GM19468 (cell line): ENCODE data around the gene TBC1D5.
A peak's percentile ranks its signal among the peaks of the same experiment; 100 is the strongest.

Experiments used
- ATAC-seq: cut with Tn5 transposase; IDR thresholded peaks from one replicate; pipeline ENCODE4 v1.9.1; 2021; ENCODE audit warnings: mild to moderate bottlenecking, moderate library complexity, moderate number of reproducible peaks; ENCODE audit not compliant: unreplicated experiment; ENCODE audit errors: extremely low read depth

Gene TBC1D5

DNA sequence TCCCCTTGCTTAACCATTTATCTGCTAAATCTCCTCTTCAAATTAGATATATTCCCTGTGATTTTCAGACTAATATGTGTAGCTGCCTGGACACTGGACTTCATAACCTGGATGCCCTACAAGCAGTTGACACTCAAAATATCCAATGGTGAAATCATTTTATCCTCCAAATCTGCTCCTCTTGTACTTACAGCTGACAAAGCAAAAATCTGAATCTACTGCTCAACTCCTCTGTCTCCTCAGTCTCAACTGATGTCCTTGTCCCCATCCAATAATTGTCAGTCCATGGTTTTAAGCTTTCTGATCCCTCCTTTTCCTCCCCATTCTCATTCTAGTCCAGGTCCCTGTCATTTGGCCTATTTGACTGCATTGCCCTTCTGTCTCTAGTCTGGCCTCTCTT lies 411.8 kb downstream of the TBC1D5 start:
- ATAC-seq, result no peak

DNA sequence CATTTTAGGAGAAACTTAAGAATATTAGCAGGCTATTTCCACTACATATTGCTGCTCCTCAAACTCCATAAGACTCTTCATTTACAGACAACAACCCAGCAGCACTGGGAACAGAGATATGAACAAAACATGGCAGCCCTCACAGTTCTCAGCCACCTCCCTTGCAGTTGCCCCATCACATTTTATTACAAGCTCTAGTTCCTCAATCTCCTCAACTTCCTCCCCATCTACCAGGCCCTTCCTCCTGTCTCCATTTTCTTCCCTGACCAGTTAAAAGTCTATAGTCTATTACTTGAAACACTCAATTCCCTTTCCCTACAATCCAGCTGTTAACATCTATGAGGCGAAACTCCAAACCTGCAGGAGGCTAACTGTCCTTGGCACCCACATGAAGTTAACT lies 412.5 kb downstream of the TBC1D5 start:
- ATAC-seq, result no peak

DNA sequence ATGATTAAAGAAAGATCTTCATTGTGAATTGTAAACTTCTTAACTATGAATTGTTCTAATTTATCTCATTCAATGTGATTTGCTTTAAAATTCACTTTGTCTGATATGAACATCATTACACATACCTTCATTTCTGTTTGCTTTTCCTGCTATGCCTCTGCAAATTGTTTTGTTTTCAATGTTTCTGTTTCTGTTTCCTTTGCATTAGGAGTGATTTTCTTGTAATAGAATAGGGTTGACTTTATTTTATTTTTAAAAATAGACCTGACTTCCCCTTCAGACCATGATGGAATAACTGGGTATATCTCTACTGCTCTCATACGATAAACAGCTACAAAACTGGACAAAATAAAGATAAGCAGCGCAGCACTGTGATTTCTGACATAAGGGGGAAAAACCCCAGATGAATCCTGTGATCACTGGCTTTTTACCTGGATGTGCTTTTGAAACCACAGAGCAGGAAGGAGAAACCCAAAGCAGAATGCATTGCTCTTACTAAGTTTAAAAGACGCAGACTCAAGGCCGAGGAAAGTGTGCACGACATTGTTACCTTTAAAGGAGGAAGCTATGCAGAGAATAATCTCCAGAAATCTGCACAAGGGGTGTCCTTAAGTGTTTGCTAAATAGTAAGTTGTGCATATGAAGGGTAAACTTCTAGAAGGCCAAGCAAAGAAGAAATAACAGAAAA lies 420.2 kb downstream of the TBC1D5 start:
- peak; percentile 34 for ATAC-seq

DNA sequence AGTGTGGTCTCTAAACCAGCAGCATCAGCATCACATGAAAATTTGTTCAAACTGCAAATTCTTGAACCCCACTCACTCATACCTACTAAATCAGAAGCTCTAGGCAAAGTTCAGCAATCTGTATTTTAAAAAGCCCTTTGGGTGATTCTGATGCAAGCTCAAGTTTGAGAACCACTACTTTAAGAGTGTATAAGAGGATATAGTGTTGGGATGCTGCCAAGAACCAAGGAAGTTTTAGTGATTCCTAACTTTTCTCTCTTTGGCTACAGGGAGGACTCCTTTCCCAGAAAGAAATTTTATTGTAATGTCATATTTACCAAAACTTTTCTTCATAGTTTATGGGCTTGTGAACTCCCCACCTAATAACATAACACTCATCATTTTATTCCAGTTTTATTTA lies 422.2 kb downstream of the TBC1D5 start:
- ATAC-seq, result no peak

DNA sequence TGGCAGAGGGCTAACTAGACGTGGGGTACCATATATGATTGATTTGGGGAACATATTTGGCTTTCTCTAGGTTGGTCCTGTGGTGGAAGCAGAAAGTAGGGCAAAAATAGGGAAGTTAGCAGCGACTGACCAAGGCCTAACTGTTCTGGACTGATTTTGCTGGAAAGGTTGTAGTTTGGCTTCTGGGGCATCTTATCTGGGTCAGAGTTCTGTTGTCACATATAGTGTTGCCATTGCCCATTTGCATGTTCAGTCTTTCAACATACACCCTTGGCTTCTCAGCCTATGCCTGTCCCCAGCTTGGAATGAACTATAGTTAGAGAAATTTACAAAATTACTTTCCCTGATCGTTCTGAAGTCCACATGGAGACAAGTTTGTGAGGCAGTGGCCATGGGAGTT lies 426.5 kb downstream of the TBC1D5 start:
- ATAC-seq, result no peak

DNA sequence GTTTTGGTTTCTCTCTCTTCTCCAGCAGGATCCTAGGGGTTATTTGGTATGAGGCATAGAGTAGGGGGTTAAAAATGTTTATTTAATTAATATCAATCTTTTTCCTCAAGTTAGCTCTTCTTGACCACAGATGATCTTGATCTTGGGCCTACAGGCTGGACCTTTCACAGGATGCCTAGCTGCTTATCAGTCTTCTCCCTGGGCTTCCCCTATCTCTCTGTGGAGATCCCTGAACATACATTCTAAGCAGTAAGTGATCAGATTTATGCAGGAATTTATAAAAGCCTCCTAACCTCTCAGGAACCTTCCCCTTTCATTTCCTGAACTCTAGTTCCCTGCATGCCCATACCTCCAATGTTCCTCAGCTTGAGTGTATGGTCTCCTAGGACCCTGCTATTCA lies 428.3 kb downstream of the TBC1D5 start:
- ATAC-seq, result no peak

DNA sequence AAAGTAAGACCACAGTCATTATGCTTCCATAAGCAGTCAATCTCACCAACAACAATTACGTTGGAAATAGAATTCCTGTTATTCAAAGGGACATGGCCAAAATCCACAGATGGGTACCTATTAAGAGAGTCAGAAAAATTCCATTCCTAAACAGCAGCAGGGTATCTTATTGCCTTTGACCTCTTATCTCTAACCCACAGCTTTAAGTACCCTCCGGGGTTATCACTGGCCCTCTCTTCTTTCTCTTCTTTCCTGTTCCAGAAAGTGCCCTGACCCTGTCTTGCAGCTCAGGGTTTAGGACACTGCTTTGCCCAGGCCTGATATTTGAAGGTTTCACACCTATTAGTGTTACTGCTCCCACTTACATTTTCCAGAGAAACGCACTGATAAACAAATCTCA lies 428.7 kb downstream of the TBC1D5 start:
- ATAC-seq, result no peak

DNA sequence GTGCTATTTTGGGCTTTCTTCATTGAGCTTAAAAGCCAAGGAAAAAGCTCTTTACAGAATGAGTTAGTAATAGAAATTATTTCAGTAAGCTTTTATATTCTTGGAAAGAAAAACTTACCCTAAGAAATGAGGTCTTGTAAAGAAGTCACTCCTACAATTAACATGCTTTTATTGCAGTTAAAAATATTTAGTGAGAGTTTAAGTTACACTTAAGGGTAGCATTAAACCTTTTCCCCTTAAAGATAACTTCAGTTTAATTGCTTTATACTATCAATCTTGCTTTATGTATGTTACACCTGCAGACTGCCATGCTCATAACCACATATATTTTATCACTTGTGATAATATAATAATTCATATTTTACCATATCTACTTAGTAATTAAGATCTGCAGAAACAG lies 431.4 kb downstream of the TBC1D5 start:
- no peak for ATAC-seq

DNA sequence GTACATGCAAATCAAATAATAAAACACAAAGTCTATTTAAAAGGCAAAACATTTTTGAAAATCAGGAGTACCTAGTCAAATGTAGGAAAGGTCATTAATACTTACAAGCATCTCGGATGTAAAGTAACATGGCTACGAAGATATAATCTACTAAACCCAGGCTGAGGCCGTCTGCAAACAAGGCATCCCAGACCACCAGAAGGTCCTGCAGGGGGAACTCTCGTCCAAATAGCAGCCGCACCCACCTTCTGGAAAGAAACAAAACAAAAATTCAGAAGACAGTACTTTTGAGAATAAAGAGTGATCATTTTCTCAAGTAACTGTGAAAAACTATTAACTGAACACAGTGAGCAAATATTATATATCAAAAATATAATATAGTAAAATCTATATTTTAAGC lies 434.5 kb downstream of the TBC1D5 start:
- ATAC-seq, result no peak

DNA sequence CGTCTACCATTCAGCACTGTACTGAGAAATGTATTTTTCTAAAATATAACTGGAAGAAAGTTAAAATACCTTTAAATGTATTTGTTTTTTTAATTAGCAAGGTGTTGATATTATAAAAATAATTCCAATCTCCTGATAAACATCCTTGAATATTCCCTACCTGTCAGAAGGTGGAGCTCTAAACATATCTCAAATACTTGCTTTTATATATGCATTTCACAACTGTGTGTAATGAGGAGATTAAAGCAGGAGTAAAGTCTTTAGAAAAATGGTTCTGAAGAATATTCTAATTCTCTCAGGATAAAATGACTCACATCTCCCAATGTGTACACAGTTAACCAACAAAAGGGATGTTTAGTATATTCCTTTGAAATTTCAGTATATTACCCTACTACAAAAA lies 434.9 kb downstream of the TBC1D5 start:
- ATAC-seq, result no peak

DNA sequence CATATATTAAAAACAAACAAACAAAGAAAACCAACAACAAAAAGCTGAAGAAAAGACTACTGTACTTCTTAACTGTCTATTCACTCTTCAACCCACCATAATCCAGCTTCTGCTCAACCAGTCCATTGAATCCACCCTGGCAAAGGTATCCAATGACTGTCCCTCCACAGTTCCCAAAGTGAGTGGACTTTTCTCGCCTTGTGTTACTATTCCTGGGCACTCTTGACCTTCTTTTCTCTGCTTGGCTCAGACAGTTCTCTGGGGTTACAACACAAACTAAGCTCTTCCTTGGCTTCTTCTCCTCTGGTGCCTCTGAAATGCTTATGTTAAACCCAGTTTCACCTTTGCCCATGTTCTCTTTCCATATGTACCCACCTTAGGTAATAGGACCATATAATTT lies 437.5 kb downstream of the TBC1D5 start:
- no peak for ATAC-seq

DNA sequence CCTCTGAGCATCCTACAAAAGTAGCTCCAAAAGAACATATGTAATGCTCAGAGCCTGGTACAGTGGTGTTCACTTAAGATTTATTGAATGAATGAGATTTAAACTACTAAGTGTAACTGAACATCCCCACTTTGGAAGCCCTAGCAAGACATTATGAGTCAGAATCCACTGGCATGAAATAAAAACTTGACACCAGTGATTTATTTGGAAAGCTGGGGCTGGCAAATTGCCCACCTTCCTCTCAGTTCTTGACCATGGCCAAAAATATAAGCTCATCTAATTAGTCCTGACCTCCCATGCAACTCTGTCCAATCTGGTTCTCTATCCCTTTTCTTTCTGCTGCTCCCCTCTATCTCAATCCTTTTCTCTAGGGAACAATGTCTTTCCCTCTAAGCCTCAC lies 439.7 kb downstream of the TBC1D5 start:
- ATAC-seq, result no peak

DNA sequence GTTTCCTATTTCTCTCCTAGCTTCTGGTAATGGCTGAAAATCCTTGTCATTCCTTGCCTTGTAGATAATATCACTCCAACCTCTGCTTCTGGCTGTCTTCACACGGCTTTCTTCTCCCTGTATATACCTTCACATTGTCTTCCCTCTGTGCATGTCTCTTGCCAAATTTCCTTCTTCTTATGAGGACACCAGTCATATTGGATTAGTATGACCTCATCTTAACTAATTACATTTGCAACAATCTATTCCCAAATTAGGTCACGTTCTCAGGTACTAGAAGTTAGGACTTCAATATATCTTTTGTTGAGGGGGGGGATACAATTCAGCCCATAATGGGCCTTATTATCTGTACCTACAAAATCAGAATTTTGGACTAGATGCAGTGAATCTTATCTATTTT lies 440.3 kb downstream of the TBC1D5 start:
- ATAC-seq, result no peak

DNA sequence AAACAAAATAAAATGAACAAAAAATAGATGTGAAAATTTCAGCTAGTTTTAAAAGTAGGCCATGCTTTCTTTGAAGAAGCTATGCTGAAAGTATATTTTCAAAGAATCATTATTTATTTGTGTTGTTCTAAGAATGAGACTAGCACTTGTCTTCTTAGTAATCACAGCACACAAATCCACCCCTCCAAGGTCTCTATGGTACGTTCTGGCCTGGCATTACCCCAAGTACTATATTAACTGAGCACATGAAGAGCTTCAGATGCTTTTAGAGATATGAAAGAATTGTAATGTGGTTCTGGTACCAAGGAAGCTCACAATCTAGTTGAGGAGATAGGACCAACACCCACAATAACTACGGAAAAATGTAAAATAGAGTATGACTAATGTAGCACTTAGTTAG lies 441.2 kb downstream of the TBC1D5 start:
- no peak for ATAC-seq

DNA sequence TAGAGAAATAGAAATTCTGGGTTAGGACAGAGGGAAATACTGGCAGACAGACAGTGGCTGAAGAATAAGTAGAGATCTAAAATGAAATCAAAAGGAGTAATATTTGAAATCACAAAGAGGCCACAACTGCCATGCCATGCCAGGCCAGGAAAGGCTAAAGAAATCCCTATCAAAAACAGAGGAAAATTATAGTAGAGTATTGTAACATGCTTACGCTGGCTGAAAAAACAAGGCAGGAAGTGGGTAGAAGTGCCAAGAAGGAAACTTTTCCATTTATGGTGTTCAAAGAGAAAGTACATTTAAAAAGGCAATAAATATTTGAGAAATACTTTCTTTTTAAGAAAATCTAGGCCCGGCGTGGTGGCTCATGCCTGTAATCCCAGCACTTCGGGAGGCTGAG lies 442.0 kb downstream of the TBC1D5 start:
- ATAC-seq, result no peak

DNA sequence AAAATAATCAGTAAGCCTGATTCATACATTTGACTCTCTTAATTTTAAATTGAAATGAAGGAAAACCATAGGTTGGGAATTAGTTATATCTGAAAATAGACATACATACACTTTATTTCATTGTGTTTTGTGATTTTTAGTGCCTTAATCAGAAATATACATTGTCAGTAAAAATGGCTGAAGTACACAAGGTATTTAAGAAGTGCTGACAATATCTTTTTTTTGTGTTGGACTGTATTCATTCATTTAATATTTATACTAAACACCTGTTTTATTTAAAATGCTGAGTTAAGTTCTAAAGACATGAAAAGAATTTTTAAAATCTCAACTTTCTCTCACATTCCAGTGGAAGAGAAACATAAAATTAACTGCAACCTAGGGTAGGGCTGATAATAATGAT lies 444.4 kb downstream of the TBC1D5 start:
- no peak for ATAC-seq

DNA sequence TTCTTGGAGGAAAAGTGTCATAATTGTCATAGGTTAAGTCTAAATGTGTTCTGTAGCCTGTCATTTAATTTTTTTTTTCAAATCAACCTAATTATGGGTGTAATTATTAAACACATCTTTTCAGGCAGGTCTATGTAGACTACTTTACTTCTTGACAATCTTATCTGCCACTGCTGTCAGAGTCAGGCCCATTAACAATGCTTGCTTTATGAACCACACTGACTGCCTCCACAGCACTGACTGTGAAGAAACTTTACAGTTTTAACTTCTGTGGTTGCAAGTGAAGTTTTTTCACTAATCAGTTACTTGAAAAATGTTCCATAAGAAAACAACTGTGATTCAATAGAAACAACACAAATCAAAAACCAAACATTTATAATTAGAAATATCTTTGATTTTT lies 449.9 kb downstream of the TBC1D5 start:
- ATAC-seq, result no peak

DNA sequence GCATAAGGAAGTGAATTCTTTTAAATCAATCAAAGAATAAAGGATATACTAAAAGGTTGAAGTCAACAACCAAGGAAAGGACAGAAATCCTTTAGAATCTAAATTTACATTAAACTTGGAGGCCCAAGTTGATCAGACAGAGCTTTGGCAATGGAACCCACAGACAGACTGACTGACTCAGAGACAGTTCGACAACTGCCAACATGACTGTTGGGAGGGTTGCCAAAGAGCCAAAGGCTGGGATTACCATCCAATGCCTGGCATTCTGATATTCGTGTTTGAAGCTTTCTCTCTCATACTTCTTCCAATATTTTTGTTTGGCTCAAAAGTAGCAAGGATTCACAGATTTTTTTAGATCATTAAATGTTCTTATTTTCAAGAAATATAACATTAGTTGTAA lies 451.5 kb downstream of the TBC1D5 start:
- ATAC-seq, result no peak

DNA sequence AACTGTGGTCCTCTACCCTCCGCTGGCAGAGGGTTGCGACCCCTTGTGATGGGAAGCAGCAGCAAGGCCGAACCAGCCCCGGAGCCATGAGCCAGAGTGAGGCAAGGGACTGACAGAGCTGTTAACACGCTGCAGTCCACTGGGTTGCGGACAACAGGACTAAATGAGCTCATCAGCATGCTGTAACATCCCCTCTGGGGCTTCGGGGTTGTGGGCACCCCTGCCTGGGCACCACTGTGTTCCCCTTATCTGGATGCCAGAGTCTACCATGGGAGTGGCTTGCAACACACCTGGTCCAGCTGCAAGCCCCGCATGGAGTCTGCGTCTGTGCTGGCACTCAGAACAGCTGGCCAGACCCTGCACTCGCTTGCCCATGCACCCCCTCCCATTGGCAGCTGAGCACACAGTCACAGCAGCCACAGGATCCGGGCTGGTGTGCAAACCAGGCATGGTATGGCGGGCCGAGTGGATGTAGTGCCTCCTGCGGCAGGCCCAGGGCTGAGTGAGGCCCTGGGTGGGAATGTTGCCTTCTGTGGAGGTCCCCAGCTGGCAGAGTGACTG lies 453.5 kb downstream of the TBC1D5 start:
- ATAC-seq, result no peak

DNA sequence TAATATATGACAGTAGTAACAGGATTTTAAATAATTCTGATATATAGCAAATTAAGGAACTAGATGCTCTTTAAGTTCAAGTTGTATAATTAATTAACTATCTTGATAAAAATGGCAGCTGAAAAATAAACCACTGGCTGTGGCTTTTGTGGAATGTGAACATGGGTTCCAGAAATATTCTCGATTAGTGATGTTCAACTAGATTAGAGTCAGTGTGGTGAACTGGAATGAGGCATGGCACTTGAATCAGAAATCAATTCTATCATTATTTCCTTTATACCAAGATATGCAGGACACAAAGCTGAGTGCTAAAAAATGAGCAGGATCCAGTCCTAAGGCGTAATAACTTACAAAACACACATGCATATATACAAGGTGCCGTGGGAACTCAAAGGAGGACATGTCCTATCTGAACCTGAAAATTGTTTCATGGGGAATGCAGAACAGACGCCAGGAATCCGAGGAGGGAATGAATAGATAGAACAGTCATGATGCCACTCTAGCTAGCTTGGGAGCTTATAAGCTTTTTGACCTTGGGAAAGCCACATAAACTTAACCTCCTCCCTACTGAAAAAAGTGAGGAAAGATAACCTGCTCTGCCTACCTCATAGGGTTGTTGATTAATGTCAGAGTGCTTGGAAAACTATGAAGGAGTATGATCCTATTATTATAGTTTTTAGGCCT lies 455.3 kb downstream of the TBC1D5 start:
- ATAC-seq, result no peak

DNA sequence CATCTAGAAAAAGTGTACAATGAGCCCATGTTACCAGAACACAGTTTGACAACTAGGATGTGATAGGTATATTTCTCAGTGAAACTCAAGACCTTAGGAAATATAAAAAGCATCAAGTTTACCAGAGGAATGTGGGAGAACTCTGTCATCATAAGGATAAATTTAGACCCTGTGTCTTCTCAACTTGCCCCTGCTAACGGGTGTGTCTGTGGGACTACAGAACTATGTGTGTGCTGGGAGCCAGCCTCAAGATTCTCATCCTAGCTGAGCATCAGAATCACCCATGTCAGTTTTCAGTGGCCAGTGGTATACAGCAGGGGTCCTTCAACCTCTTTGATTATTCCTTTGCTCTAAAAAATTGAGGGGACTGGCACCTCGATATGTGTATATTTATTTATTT lies 464.4 kb downstream of the TBC1D5 start:
- no peak for ATAC-seq

DNA sequence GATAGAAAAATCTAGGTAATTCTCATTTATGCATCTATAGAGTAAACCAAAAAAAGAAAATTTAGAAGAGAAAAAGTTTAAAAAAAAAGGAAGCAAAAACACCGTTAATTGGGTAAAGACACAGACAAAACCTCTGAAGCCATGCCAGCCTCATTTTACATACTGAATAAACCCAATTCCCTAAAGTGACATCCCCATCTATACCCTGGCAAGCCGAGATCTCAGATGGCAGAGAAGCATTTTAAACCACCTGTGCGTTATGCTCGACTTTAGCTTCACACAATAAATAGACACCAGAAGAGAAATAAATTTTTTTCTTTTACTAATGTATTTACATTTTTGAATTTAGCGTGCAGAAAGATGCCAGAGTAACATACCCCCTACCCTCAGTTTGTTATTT lies 475.6 kb downstream of the TBC1D5 start:
- no peak for ATAC-seq
